Panc1 (cell line): ENCODE data around the gene PRKCB. TPM values are rescaled to one million over a fixed set of nuclear protein-coding genes. Genes with fewer than 3 reads are reported as not detected.

Experiments
- ATAC-seq: fragments of 200-7000 bp; cut with Tn5 transposase; 2 replicates; pipeline ENCODE4 v1.9.1; 2020; ENCODE audit warnings: mild to moderate bottlenecking, moderate library complexity
- BruUV-seq: library from RNA; stranded (reverse); fragments of 400-500 nt; replicated peaks from 2 replicates; lab custom pipeline; 2021; lab: Mats Ljungman, UMichigan
- CTCF ChIA-PET: fragments of 300-600 bp; sonication (Branson Sonifier 250); formaldehyde crosslinking; loops from one replicate; lab custom pipeline; 2022; ENCODE audit warnings: antibody characterized with exemption; lab: Charles Lee
- POLR2A ChIA-PET: fragments of 300-600 bp; sonication (Branson Sonifier 250); formaldehyde crosslinking; loops from one replicate; lab custom pipeline; 2022; ENCODE audit warnings: antibody characterized with exemption; lab: Charles Lee
- DNase-seq: peaks from one replicate; pipeline ENCODE4 v3.0.0-alpha.2; 2010; ENCODE audit warnings: low read depth, low spot score
- H3K27ac ChIP-seq: 2 replicates; pipeline ENCODE4 v1.5.1; 2011; ENCODE audit warnings: mild to moderate bottlenecking, low read length, inconsistent platforms
- H3K27me3 ChIP-seq: fragments of 200-500 bp; sonication (Bioruptor generic); 2 replicates; pipeline ENCODE4 v1.6.0; 2014; ENCODE audit warnings: low read length, inconsistent platforms; ENCODE audit not compliant: control insufficient read depth, insufficient read depth
- H3K36me3 ChIP-seq: fragments of 200-500 bp; sonication (Bioruptor generic); 2 replicates; pipeline ENCODE4 v1.5.1; 2014; ENCODE audit warnings: inconsistent platforms, mild to moderate bottlenecking, low read length, moderate library complexity; ENCODE audit not compliant: control insufficient read depth, insufficient read depth
- H3K4me1 ChIP-seq: 2 replicates; pipeline ENCODE4 v1.5.1; 2011; ENCODE audit warnings: inconsistent platforms, mild to moderate bottlenecking, low read length, moderate library complexity; ENCODE audit not compliant: control insufficient read depth, insufficient read depth
- H3K4me3 ChIP-seq, 2 experiments: 2 replicates each; pipeline ENCODE4 v1.5.1; 2011 to 2012; ENCODE audit warnings: low read depth in 2 of 2, low read length in 2 of 2, mild to moderate bottlenecking in 2 of 2, inconsistent platforms in 1 of 2, moderate library complexity in 1 of 2
- H3K9me3 ChIP-seq: fragments of 200-500 bp; sonication (Bioruptor generic); 2 replicates; pipeline ENCODE4 v1.5.1; 2014; ENCODE audit warnings: low read depth, mild to moderate bottlenecking, inconsistent platforms, low read length, moderate library complexity; ENCODE audit not compliant: control insufficient read depth, insufficient read depth
- CTCF ChIP-seq: fragments of 450-650 bp; IDR thresholded peaks from 2 replicates; pipeline ENCODE4 v1.5.1; 2017; ENCODE audit warnings: mild to moderate bottlenecking
- POLR2AphosphoS5 ChIP-seq: IDR thresholded peaks from 2 replicates; pipeline ENCODE4 v1.6.1; 2012; ENCODE audit warnings: mild to moderate bottlenecking, low read depth, low read length, moderate library complexity
- SIN3A ChIP-seq: IDR thresholded peaks from 2 replicates; pipeline ENCODE4 v1.6.1; 2012; ENCODE audit warnings: low read depth, mild to moderate bottlenecking, low read length, moderate library complexity, borderline replicate concordance; ENCODE audit not compliant: insufficient read depth
- TCF7L2 ChIP-seq: IDR thresholded peaks from 2 replicates; pipeline ENCODE4 v1.6.1; 2011; ENCODE audit warnings: mild to moderate bottlenecking, low read depth, low read length, inconsistent platforms
- in situ Hi-C: cut with HindIII; loops from 2 replicates; pipeline ENCODE4 v1.10.0; 2016; ENCODE audit warnings: low sequenced_read_pairs, low pct_unique_long_range_greater_than_20kb
- intact Hi-C: fragments of 100-400 bp; cut with micrococcal nuclease; formaldehyde crosslinking; loops from one replicate; pipeline ENCODE4 v1.10.0; 2022; ENCODE audit not compliant: unreplicated experiment
- total RNA-seq: library from RNA; stranded (reverse); gene quantifications from one replicate; pipeline ENCODE4 v1.2.1, GENCODE V29; 2021; ENCODE audit not compliant: unreplicated experiment
- TF ChIP-seq, protein P1 (sequence below), 2 experiments: IDR thresholded peaks; 2 replicates each; pipeline ENCODE4 v1.6.1; 2011 to 2012; ENCODE audit warnings: low read depth in 2 of 2, control low read depth in 1 of 2, low read length in 1 of 2, mild to moderate bottlenecking in 1 of 2, moderate library complexity in 1 of 2; ENCODE audit not compliant: insufficient read depth in 1 of 2

Gene PRKCB
- total RNA-seq, 1 experiment from 2014 or later, result 0.41 TPM

DNA sequence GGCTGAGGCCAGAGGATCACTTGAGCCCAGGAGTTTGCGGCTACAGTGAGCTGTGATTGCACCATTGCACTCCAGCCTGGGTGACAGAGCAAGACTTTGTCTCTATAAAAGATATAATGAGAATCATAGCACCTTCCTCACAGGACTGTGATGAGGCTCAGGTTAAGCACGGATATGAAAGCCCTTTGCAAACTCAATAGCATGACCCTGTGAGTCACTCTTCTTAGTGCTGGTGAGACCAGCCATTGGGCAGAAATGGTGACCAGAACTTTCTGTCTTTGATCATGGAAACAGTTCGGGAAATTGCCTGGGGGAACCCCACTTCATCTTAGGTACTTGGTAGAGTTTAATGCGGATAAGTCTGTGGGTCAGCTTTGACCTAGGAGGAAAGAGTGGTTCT, 144.2 kb downstream of the PRKCB start:
- in situ Hi-C loops, result no loop called here
- Histone ChIP-seq H3K9me3 (no peaks in the 10 kb centered on the region), H3K4me1 (no peaks in the 10 kb centered on the region), H3K36me3 (no peaks in the 10 kb centered on the region), H3K4me3 (no peak overlapping the region), H3K27me3 (peaks cover 21% of the 10 kb centered on the region), H3K27ac (no peak overlapping the region)
- ChIA-PET POLR2A (no interaction called here), CTCF (no interaction called here)
- BruUV-seq, result no TSS peak
- TF ChIP-seq SIN3A, result no peak
- no peak for TF ChIP-seq TCF7L2
- TF ChIP-seq CTCF, result no peak
- TF ChIP-seq POLR2AphosphoS5, result no peak
- DNase-seq, result no peak
- ATAC-seq, result no peak
- intact Hi-C loops, result loop anchor here (5.0 kb wide), 1 partner anchor 1647 kb away; no protein-coding TSS in a partner anchor

GRCh38 chr16:23981429-23982399, 145.9 kb downstream of the PRKCB start:
- ChIA-PET POLR2A (no interaction called here), CTCF (no interaction called here)
- DNase-seq (no peak), ATAC-seq (no peak)
- no peak overlapping the region for H3K4me3 ChIP-seq
- H3K36me3 ChIP-seq, result no peaks in the 10 kb centered on the region
- no peak overlapping the region for H3K27ac ChIP-seq
- H3K4me1 ChIP-seq, result no peaks in the 10 kb centered on the region
- no peaks in the 10 kb centered on the region for H3K9me3 ChIP-seq
- H3K27me3 ChIP-seq, result peaks cover 21% of the 10 kb centered on the region
- intact Hi-C loops (loop anchor here (5.0 kb wide), 1 partner anchor 1646 kb away; no protein-coding TSS in a partner anchor), in situ Hi-C loops (no loop called here)
- BruUV-seq, result no TSS peak
- TF ChIP-seq, protein P1, sequence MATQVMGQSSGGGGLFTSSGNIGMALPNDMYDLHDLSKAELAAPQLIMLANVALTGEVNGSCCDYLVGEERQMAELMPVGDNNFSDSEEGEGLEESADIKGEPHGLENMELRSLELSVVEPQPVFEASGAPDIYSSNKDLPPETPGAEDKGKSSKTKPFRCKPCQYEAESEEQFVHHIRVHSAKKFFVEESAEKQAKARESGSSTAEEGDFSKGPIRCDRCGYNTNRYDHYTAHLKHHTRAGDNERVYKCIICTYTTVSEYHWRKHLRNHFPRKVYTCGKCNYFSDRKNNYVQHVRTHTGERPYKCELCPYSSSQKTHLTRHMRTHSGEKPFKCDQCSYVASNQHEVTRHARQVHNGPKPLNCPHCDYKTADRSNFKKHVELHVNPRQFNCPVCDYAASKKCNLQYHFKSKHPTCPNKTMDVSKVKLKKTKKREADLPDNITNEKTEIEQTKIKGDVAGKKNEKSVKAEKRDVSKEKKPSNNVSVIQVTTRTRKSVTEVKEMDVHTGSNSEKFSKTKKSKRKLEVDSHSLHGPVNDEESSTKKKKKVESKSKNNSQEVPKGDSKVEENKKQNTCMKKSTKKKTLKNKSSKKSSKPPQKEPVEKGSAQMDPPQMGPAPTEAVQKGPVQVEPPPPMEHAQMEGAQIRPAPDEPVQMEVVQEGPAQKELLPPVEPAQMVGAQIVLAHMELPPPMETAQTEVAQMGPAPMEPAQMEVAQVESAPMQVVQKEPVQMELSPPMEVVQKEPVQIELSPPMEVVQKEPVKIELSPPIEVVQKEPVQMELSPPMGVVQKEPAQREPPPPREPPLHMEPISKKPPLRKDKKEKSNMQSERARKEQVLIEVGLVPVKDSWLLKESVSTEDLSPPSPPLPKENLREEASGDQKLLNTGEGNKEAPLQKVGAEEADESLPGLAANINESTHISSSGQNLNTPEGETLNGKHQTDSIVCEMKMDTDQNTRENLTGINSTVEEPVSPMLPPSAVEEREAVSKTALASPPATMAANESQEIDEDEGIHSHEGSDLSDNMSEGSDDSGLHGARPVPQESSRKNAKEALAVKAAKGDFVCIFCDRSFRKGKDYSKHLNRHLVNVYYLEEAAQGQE (IDR thresholded peaks at IDR 0.05; ENCODE audit: insufficient read depth in 1 of 2, low read depth in 2 of 2, low read length in 1 of 2), result no peak
- TF ChIP-seq TCF7L2, result no peak
- TF ChIP-seq CTCF, result no peak
- TF ChIP-seq POLR2AphosphoS5, result no peak
- TF ChIP-seq SIN3A, result no peak
